ENCODE results near the gene USP16.

DNA sequence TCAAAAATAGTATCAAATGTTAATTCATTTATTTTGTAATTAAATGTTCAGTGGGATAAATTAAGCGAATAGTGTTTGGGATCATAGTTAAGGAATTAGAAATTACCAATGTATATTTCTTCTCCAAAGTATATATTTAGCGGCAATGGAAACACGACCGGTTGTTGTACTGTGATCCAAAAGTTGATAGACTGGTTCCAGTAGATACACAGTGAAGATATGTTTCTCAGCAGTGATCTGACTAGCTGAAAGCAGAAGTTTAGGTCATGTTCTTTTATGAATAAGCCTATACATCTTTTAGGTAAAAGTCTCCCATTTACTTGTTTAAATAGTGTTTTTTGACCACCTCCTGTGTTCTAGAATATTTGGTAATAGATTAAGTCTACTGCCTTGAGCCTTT lies 8.8 kb downstream of the USP16 start:
- TF ChIP-seq GATA2 (IDR thresholded peaks at IDR 0.05; ENCODE audit: low read depth, low read length) (no peak), GATA3 (IDR thresholded peaks at IDR 0.05; ENCODE audit: low read depth, low read length) (no peak)

All from SH-SY5Y (cell line).